IPS-20b (cell line): ENCODE data around the gene IGDCC3.

Experiments
- H3K27ac ChIP-seq: one replicate; pipeline ENCODE4 v1.5.1; 2013; ENCODE audit warnings: low read length
- H3K27me3 ChIP-seq: 2 replicates; pipeline ENCODE4 v1.6.1; 2013; ENCODE audit warnings: mild to moderate bottlenecking, low read length, inconsistent platforms; ENCODE audit not compliant: insufficient read depth
- H3K36me3 ChIP-seq: 2 replicates; pipeline ENCODE4 v1.6.1; 2013; ENCODE audit warnings: low read depth, mild to moderate bottlenecking, inconsistent platforms, low read length, moderate library complexity; ENCODE audit not compliant: insufficient read depth
- H3K4me1 ChIP-seq: 2 replicates; pipeline ENCODE4 v1.6.1; 2013; ENCODE audit warnings: mild to moderate bottlenecking, control low read depth, inconsistent platforms, low read length, moderate library complexity; ENCODE audit not compliant: insufficient read depth
- H3K4me3 ChIP-seq: 2 replicates; pipeline ENCODE4 v1.5.1; 2013; ENCODE audit warnings: mild to moderate bottlenecking, low read length, inconsistent platforms
- H3K9ac ChIP-seq: 2 replicates; pipeline ENCODE4 v1.6.1; 2013; ENCODE audit warnings: low read depth, mild to moderate bottlenecking, inconsistent platforms, low read length, moderate library complexity
- H3K9me3 ChIP-seq: 2 replicates; pipeline ENCODE4 v1.6.1; 2013; ENCODE audit warnings: mild to moderate bottlenecking, low read depth, low read length, inconsistent platforms; ENCODE audit not compliant: insufficient read depth

Gene IGDCC3

DNA sequence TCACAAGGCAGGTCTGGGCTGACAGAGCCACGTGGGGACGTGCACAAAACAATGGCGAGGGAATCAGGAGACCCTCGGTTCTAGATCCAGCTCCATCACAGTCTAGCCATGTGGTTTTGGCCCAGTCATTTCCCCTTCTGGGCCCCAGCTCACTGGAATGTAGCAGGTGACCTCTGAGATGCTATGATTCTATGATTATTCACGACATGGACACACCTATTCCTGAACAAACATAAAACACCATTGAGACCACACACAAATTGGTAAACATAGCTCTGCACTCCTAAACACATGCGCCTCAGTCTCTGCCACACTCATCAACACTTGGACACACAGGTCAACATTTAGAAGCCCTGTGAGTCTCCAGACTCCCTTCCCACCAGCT, 36.0 kb upstream of the IGDCC3 start:
- Histone ChIP-seq H3K36me3 (peaks cover 7% of the 10 kb centered on the region; the same call in 1 of the 2 replicates), H3K27ac (no peak overlapping the region), H3K4me1 (peaks cover 62% of the 10 kb centered on the region), H3K9ac (no peak overlapping the region), H3K4me3 (no peak overlapping the region), H3K27me3 (no peaks in the 10 kb centered on the region), H3K9me3 (no peaks in the 10 kb centered on the region)

DNA sequence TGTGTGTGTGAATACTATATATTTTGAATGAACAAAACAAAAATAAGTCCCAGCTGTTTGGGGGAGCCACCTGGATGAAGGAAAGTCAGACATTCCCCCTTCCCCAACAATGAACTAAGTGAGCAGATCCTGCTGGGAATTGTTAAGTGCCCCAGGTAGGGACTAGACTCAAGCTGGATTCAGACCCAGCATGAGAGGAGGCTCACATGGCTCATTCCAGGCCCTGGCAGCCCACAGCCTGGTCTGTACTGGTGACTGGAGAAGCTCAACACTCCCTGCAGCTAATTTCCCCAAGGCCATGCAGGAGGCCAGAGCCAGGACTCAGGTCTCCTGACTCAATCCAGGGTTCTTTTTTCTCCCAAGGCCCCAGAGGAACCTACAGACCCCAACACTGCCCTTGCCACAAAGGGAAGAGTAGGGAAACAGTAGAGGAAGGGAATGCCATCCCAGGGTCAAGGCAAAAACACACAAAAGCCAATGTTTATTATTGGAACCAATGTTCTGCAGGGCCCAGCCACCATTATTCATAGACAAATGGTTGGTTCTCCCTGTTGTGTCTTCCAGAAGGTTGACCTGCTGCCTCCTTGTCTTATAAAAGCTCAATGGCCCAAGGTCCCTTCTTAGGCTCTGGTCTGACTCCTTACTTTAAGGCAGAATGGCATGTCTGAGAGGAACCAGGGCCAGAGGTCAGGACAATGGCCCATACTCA, 35.4 kb upstream of the IGDCC3 start:
- Histone ChIP-seq H3K4me3 (no peak overlapping the region), H3K4me1 (peaks cover 58% of the 10 kb centered on the region), H3K27ac (no peak overlapping the region), H3K9ac (no peak overlapping the region), H3K36me3 (peaks cover 7% of the 10 kb centered on the region; the same call in 1 of the 2 replicates), H3K9me3 (no peaks in the 10 kb centered on the region), H3K27me3 (no peaks in the 10 kb centered on the region)

DNA sequence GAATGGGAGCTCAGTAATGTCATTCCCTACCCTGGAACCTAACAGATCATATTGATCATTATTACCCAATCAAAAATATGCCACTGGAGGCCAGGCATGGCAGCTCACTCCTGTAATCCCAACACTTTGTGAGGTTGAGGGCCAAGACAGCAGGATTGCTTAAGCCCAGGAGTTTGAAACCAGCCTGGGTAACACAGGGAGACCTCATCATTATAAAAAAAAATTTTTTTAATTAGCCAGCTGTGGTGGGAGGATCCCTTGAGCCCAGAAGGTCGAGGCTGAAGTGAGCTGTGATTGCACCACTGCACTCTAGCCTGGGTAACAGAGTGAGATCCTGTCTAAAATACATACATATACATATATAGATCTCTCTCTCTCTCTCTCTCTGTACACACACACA, 34.8 kb upstream of the IGDCC3 start:
- no peak overlapping the region for H3K9ac ChIP-seq
- peaks cover 7% of the 10 kb centered on the region; the same call in 1 of the 2 replicates for H3K36me3 ChIP-seq
- no peaks in the 10 kb centered on the region for H3K27me3 ChIP-seq
- H3K4me1 ChIP-seq = peaks cover 52% of the 10 kb centered on the region
- H3K27ac ChIP-seq = no peak overlapping the region
- H3K4me3 ChIP-seq = no peak overlapping the region
- no peaks in the 10 kb centered on the region for H3K9me3 ChIP-seq

DNA sequence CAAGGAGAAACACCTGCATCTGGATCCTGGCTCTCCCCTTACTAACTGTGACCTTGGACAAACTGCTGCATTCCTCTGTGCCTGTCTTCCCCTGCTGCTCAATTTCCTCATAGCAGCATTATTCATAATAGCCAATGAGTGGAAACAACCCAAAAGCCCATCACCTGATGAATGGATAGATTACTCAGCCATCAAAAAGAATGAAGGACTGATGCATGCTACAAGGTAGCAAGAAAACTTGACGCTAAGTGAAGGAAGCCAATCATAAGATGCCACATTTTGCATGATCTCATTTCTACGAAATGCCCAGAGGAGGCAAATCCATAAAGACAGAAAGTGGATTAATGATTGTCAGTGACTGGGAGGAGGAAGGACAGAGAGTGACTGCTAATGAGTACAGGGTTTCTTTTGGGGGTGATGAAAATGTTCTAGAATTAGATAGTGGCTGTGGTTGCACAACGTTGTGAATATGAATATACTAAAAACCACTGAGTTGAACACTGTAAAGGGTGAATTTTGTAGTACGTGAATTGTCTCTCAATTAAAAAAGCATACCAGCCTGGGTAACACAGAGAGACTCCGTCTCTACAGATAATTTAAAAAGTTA, 33.8 kb upstream of the IGDCC3 start:
- Histone ChIP-seq H3K4me3 (no peak overlapping the region), H3K27ac (no peak overlapping the region), H3K9me3 (no peaks in the 10 kb centered on the region), H3K9ac (no peak overlapping the region), H3K4me1 (peaks cover 43% of the 10 kb centered on the region), H3K36me3 (peaks cover 7% of the 10 kb centered on the region; the same call in 1 of the 2 replicates), H3K27me3 (no peaks in the 10 kb centered on the region)

DNA sequence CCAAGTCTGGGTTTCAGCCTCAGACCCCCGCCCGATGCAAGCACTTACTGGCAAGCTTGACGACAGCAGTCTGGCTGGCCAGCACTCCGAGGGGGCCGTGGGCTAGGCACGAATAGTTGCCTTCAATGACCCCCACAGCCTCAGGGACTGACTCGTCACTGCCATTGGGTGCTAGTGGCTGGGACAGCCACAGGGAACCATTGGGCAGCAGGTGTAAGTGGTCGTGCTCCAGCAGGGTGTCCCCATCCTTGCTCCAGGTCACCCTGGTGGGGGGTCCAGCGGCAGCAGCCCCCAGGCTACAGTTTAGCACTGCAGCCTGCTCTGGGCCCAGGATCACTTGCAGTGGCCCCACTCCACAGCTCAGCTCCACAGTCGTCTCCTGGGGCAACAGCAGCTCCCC, 33.2 kb upstream of the IGDCC3 start:
- Histone ChIP-seq H3K4me3 (no peak overlapping the region), H3K9me3 (no peaks in the 10 kb centered on the region), H3K9ac (no peak overlapping the region), H3K27ac (no peak overlapping the region), H3K4me1 (peaks cover 40% of the 10 kb centered on the region), H3K36me3 (peaks cover 7% of the 10 kb centered on the region; the same call in 1 of the 2 replicates), H3K27me3 (no peaks in the 10 kb centered on the region)

DNA sequence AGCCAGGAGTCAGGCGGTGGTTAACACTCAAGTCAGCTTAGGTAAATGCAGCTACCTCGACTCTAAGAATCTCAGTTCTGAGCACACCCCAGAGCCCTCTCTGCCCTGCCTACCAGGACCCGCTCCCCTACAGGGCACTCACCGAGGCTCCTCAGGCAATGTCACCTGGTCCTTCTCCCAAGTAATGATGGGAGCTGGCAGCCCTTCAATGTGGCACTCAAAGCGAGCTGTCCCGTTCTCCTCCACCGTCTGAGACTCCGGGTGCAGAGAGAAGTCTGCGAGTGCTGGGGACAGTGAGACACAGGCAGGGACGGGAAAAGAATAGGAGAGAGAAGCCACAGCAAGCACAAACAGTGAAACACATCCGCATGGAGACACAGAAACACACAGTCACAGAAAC, 32.2 kb upstream of the IGDCC3 start:
- Histone ChIP-seq H3K36me3 (peaks cover 7% of the 10 kb centered on the region; the same call in 1 of the 2 replicates), H3K9ac (no peak overlapping the region), H3K27me3 (no peaks in the 10 kb centered on the region), H3K9me3 (no peaks in the 10 kb centered on the region), H3K4me1 (peaks cover 34% of the 10 kb centered on the region), H3K27ac (no peak overlapping the region), H3K4me3 (no peak overlapping the region)

DNA sequence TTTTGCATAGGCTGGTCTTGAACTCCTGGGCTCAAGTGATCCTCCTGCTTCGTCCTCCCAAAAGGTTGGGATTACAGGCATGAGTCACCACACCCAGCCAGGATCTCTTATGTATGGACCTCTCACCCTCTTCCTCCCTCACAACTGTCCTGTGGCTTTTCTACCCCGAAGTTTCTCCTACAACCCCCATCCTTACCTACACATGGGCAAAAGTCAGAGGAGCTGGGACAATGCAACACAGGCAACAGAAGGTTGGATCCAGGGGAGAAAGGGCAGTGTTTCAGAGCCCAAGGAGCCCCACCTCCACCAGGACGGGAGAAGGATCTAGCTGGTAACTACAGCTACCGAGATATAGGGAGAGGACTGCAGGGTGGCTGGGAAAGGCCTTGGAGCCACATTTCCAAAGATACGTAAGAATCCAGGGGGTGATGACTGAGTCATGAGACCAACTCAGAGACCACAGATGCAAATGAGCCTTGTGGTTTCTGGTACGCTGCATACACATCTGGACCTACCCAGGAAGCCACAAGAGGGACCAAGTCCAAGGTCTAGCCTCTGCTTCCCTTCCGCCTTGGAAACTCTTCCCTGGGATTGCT, 31.3 kb upstream of the IGDCC3 start:
- Histone ChIP-seq H3K36me3 (peaks cover 7% of the 10 kb centered on the region; the same call in 1 of the 2 replicates), H3K4me1 (peaks cover 25% of the 10 kb centered on the region), H3K27me3 (no peaks in the 10 kb centered on the region), H3K9ac (no peak overlapping the region), H3K9me3 (no peaks in the 10 kb centered on the region), H3K4me3 (no peak overlapping the region), H3K27ac (no peak overlapping the region)

DNA sequence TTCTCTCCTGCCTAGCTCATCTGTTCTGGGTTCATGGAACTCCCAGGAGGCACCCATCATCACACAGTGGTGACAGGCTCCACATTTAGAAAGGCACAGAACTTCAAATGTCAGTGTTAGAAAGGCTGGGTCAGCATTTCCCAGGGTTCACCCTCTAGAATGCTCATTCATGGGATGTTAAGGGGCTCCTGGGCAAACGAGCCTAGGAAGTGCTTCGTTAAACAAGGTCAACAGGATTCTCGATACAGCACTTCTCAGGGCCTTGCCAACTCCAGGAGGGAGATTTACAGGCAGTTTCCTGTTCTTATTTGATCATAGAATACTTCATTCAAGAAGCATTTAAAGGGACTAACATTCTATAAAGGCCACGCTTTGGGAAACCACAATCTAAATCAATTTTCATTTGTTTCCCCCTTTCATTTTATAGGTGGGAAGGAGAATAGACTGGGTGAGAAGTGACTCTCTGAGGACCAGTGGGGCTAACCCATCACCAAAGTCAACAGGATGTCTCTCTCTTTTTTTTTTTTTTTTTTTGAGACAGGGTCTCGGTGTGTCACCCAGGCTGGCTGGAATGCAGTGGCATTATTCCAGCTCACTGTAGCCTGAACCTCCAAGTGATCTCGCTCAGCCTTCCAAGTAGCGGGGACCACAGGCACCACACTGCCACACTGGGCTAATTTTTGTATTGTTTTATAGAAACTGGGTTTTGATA, 30.7 kb upstream of the IGDCC3 start:
- H3K9me3 ChIP-seq = no peaks in the 10 kb centered on the region
- H3K9ac ChIP-seq = no peak overlapping the region
- H3K36me3 ChIP-seq = peaks cover 7% of the 10 kb centered on the region; the same call in 1 of the 2 replicates
- H3K4me3 ChIP-seq = no peak overlapping the region
- H3K27me3 ChIP-seq = no peaks in the 10 kb centered on the region
- H3K4me1 ChIP-seq = peaks cover 20% of the 10 kb centered on the region
- H3K27ac ChIP-seq = no peak overlapping the region

DNA sequence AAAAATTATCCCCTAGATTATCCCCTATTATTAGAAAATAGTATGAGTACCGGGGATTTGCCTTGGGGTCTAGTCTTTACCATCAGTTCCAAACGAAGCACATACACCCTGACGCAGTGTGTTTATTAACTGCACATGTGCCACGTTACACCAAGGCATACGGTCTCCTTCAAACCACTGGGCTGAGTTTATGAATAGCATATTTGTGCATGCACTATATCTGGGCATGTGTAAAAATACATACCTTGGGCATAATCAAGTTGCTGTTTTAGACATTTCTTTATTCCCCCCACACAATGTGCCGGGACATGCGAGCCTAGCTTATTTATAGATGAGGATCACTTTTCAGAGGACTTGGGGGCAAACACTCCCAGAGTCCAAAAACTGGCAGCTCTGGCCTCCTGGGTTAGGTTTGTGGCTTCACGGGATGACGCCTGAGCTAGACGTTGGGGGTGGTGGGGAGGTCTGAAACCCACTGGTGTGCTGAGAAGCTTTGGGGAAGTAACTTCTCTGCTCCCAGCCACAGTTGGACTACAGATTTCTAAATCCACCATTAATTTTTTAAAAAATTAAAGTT, 28.7 kb upstream of the IGDCC3 start:
- no peaks in the 10 kb centered on the region for H3K27me3 ChIP-seq
- H3K4me3 ChIP-seq = no peak overlapping the region
- H3K4me1 ChIP-seq = peaks cover 18% of the 10 kb centered on the region; the same call in 1 of the 2 replicates
- H3K27ac ChIP-seq = no peak overlapping the region
- H3K36me3 ChIP-seq = peaks cover 7% of the 10 kb centered on the region; the same call in 1 of the 2 replicates
- no peak overlapping the region for H3K9ac ChIP-seq
- no peaks in the 10 kb centered on the region for H3K9me3 ChIP-seq

DNA sequence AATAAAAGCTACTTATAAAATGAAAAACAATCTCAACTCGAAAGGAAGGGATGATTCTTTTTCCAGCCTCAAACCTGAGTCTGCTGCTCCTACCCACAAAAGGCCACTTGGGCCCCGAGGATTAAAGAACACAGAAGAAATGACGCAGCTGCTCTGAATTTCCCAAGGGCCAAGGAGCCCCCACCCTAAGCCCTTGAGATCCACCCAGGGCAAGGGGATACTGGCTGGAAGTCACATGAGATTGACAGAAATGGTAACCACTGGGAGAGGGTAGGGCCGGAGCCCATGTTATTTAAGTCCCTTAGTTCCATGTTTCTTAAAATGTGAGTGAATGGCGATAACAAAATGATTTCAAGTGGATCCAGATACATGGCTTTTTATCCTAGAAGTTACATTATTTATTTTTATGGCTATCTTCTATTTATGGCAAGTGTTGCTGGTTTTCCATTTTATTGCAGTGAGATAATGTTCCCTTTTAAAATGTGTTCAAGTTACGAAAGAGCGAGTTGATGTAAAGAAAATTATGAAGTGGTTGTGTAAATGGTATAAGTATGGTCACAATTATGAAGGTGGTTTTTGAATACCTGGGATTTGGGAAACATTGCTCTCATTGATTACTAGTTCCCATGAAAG, 28.1 kb upstream of the IGDCC3 start:
- Histone ChIP-seq H3K36me3 (peaks cover 7% of the 10 kb centered on the region; the same call in 1 of the 2 replicates), H3K9me3 (no peaks in the 10 kb centered on the region), H3K4me1 (peaks cover 15% of the 10 kb centered on the region; the same call in 1 of the 2 replicates), H3K27ac (no peak overlapping the region), H3K27me3 (no peaks in the 10 kb centered on the region), H3K9ac (no peak overlapping the region), H3K4me3 (no peak overlapping the region)
